HEK293 (cell line): ENCODE measurements around the gene RIC3.
A peak's percentile ranks its signal among the peaks of the same experiment; 100 is the strongest.

ENCODE experiments used
- CTCF ChIA-PET: fragments of 350-600 bp; formaldehyde crosslinking; extraction: SDS; loops from one replicate; lab custom pipeline; 2021; ENCODE audit warnings: antibody characterized with exemption; lab: Yijun Ruan, JAX
- POLR2A ChIA-PET: fragments of 300-600 bp; formaldehyde crosslinking; extraction: SDS; loops from one replicate; lab custom pipeline; 2020; ENCODE audit warnings: antibody characterized with exemption, inconsistent platforms; lab: Yijun Ruan, JAX
- H3K27ac ChIP-seq: fragments of 200-500 bp; sonication (Bioruptor generic); 2 replicates; pipeline ENCODE4 v1.5.1; 2014; ENCODE audit warnings: low read depth, low read length, control low read depth, inconsistent platforms; ENCODE audit errors: extremely low read depth
- H3K36me3 ChIP-seq, 2 experiments: fragments of 200-500 bp in 1 of 2; sonication (Bioruptor generic) in 1 of 2; 1 replicate in 1 of 2; 2 replicates in 1 of 2; pipeline ENCODE4 v1.5.1; 2014 to 2017; ENCODE audit warnings: inconsistent platforms in 2 of 2, low read length in 2 of 2; ENCODE audit not compliant: control insufficient read depth in 2 of 2, insufficient read depth in 1 of 2
- H3K4me1 ChIP-seq: fragments of 200-500 bp; sonication (Bioruptor generic); 2 replicates; pipeline ENCODE4 v1.5.1; 2014; ENCODE audit warnings: mild to moderate bottlenecking, low read length, inconsistent platforms; ENCODE audit not compliant: control insufficient read depth, insufficient read depth
- H3K4me3 ChIP-seq: 2 replicates; pipeline ENCODE4 v1.5.1; 2011; ENCODE audit warnings: low read depth, mild to moderate bottlenecking, control low read depth, low read length, moderate library complexity
- H3K9me3 ChIP-seq: fragments of 200-500 bp; sonication (Bioruptor generic); 2 replicates; pipeline ENCODE4 v1.5.1; 2014; ENCODE audit warnings: low read depth, low read length, inconsistent platforms; ENCODE audit not compliant: control insufficient read depth, insufficient read depth
- BCL11A ChIP-seq: fragments of 450-650 bp; formaldehyde crosslinking; IDR thresholded peaks from 2 replicates; pipeline ENCODE4 v1.5.1; 2016; ENCODE audit warnings: low read depth, missing biosample characterization, missing genetic modification characterization
- GLIS2 ChIP-seq: fragments of 450-650 bp; formaldehyde crosslinking; IDR thresholded peaks from 2 replicates; pipeline ENCODE4 v1.5.1; 2016; ENCODE audit warnings: missing biosample characterization, missing genetic modification characterization
- KLF10 ChIP-seq: fragments of 450-650 bp; IDR thresholded peaks from 2 replicates; pipeline ENCODE4 v1.5.1; 2018; ENCODE audit warnings: missing biosample characterization, mild to moderate bottlenecking, missing genetic modification characterization
- KLF7 ChIP-seq: fragments of 450-650 bp; formaldehyde crosslinking; IDR thresholded peaks from 2 replicates; pipeline ENCODE4 v1.5.1; 2016; ENCODE audit warnings: missing biosample characterization, missing genetic modification characterization, borderline replicate concordance
- REPIN1 ChIP-seq: fragments of 450-650 bp; formaldehyde crosslinking; IDR thresholded peaks from 2 replicates; pipeline ENCODE4 v1.5.1; 2017; ENCODE audit warnings: missing biosample characterization, missing genetic modification characterization, low read depth
- SP3 ChIP-seq: fragments of 450-650 bp; formaldehyde crosslinking; IDR thresholded peaks from 2 replicates; pipeline ENCODE4 v1.5.1; 2016; ENCODE audit warnings: missing biosample characterization, missing genetic modification characterization
- TRIM28 ChIP-seq: IDR thresholded peaks from 2 replicates; pipeline ENCODE4 v1.6.1; 2011; ENCODE audit warnings: low read length, control low read depth, borderline replicate concordance
- YY2 ChIP-seq: fragments of 450-650 bp; formaldehyde crosslinking; IDR thresholded peaks from 2 replicates; pipeline ENCODE4 v1.5.1; 2016; ENCODE audit warnings: missing biosample characterization, missing genetic modification characterization
- ZBTB1 ChIP-seq: fragments of 450-650 bp; formaldehyde crosslinking; IDR thresholded peaks from 2 replicates; pipeline ENCODE4 v1.5.1; 2016; ENCODE audit warnings: missing biosample characterization, missing genetic modification characterization
- ZFHX2 ChIP-seq: fragments of 450-650 bp; formaldehyde crosslinking; conservative IDR thresholded peaks from 2 replicates; pipeline ENCODE4 v1.5.1; 2016; ENCODE audit warnings: missing biosample characterization, missing genetic modification characterization
- ZNF121 ChIP-seq: fragments of 450-650 bp; formaldehyde crosslinking; IDR thresholded peaks from 2 replicates; pipeline ENCODE4 v1.5.1; 2016; ENCODE audit warnings: missing biosample characterization, missing genetic modification characterization
- ZNF132 ChIP-seq: fragments of 450-650 bp; formaldehyde crosslinking; IDR thresholded peaks from 2 replicates; pipeline ENCODE4 v1.5.1; 2017; ENCODE audit warnings: missing biosample characterization, missing genetic modification characterization, borderline replicate concordance
- ZNF155 ChIP-seq: fragments of 450-650 bp; formaldehyde crosslinking; IDR thresholded peaks from 2 replicates; pipeline ENCODE4 v1.5.1; 2016; ENCODE audit warnings: missing biosample characterization, missing genetic modification characterization
- ZNF157 ChIP-seq: fragments of 450-650 bp; formaldehyde crosslinking; IDR thresholded peaks from 2 replicates; pipeline ENCODE4 v1.5.1; 2016; ENCODE audit warnings: missing biosample characterization, missing genetic modification characterization
- ZNF48 ChIP-seq: fragments of 450-650 bp; formaldehyde crosslinking; IDR thresholded peaks from 2 replicates; pipeline ENCODE4 v1.5.1; 2016; ENCODE audit warnings: missing biosample characterization, missing genetic modification characterization
- ZNF521 ChIP-seq: fragments of 450-650 bp; formaldehyde crosslinking; IDR thresholded peaks from 2 replicates; pipeline ENCODE4 v1.5.1; 2017; ENCODE audit warnings: missing biosample characterization, mild to moderate bottlenecking, missing genetic modification characterization
- ZNF610 ChIP-seq: fragments of 450-650 bp; formaldehyde crosslinking; IDR thresholded peaks from 2 replicates; pipeline ENCODE4 v1.5.1; 2016; ENCODE audit warnings: missing biosample characterization, missing genetic modification characterization, borderline replicate concordance
- ZNF623 ChIP-seq: fragments of 450-650 bp; formaldehyde crosslinking; IDR thresholded peaks from 2 replicates; pipeline ENCODE4 v1.5.1; 2016; ENCODE audit warnings: missing biosample characterization, missing genetic modification characterization
- ZNF76 ChIP-seq: fragments of 450-650 bp; formaldehyde crosslinking; IDR thresholded peaks from 2 replicates; pipeline ENCODE4; 2016; ENCODE audit warnings: low read depth, missing biosample characterization, missing genetic modification characterization, borderline replicate concordance
- ZXDB ChIP-seq: fragments of 450-650 bp; formaldehyde crosslinking; IDR thresholded peaks from 2 replicates; pipeline ENCODE4 v1.5.1; 2016; ENCODE audit warnings: missing biosample characterization, missing genetic modification characterization
- TF ChIP-seq, protein P1 (sequence below): fragments of 450-650 bp; formaldehyde crosslinking; optimal IDR thresholded peaks from 2 replicates; pipeline ENCODE3; 2016; ENCODE audit warnings: missing biosample characterization, mild to moderate bottlenecking, missing genetic modification characterization
- TF ChIP-seq, protein P2 (sequence below): fragments of 450-650 bp; formaldehyde crosslinking; IDR thresholded peaks from 2 replicates; pipeline ENCODE4 v1.5.1; 2016; ENCODE audit warnings: missing biosample characterization, missing genetic modification characterization
- TF ChIP-seq, protein P3 (sequence below): fragments of 450-650 bp; formaldehyde crosslinking; IDR thresholded peaks from 2 replicates; pipeline ENCODE4 v1.5.1; 2016; ENCODE audit warnings: missing biosample characterization, missing genetic modification characterization
- TF ChIP-seq, protein P4 (sequence below): fragments of 450-650 bp; formaldehyde crosslinking; IDR thresholded peaks from 2 replicates; pipeline ENCODE4 v1.5.1; 2016; ENCODE audit warnings: missing biosample characterization, missing genetic modification characterization

RIC3 gene

DNA sequence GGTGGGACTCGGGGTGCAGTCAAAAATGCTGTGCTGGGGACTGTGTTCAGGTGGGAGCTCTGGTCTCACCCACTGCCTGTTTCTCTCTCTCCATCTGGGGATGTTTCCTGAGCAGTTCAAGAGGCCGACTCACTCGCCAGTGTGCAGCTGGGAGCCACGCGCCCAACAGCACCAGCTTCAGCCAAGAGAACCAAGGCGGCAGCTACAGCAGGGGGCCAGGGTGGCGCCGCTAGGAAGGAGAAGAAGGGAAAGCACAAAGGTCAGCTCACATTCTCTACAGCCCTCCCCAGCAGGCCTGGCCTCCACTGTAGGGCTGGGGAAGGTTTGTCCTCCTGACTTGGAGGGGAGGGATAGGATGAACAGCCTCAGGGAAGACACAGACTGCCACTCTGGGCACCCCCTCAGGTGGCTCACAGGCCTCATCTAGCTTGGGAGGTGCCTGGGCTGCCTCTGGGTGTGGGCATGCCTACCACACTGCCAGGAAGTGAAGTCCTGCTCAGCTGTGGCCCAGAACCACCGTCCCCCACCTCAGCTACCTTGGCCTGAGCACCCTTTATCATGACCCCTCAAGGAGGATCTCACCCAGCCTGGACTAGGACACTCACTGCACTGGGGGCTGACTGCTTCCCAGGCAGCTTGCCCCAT lies 74.8 kb downstream of the RIC3 start (continued):
- TF ChIP-seq, protein P1, sequence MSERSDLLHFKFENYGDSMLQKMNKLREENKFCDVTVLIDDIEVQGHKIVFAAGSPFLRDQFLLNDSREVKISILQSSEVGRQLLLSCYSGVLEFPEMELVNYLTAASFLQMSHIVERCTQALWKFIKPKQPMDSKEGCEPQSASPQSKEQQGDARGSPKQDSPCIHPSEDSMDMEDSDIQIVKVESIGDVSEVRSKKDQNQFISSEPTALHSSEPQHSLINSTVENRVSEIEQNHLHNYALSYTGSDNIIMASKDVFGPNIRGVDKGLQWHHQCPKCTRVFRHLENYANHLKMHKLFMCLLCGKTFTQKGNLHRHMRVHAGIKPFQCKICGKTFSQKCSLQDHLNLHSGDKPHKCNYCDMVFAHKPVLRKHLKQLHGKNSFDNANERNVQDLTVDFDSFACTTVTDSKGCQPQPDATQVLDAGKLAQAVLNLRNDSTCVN (tag by site-specific recombination) = no peak
- no peak for TF ChIP-seq ZNF76 (tag by site-specific recombination)
- no peak for TF ChIP-seq ZNF521 (tag by site-specific recombination)

DNA sequence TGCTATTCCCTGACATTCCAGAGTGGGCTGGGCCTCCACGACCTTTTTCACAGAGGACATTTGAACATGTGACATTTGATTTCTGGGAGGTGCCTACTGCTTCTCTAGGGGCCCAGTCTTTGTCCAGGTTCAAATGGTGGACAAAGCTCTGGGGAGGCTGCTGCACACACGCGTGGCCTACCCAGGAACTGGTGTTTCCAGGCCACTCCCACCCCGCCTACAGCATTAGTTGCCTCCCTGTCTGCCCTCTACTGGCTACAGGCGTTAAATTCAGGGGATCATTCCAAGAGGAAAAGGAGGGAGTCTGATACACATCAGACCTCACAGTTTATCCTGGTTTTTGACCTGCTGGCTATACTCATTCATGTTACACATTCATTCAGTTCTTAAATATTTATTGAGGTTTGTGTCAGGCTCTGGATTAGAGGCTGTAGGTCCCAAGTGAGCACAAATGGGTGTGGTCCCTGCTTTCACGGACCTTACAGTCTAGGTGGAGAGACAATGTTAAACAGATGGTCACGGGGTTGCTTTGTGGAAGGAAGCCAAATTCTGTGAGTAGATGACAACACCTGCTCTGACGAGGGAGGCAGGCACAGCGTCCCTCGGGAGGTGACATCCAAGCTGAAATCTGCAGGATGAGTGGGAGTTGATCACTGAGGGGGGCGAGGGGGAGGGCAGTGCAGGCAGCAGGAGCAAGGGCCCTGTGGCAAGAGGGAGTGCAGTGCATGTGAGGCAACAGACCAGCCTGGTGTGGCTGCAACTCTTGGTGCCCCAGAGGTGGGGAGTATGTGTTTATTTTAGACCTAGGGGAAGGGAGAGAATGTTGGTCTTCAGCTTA lies 76.0 kb downstream of the RIC3 start:
- no peak overlapping the region for H3K4me3 ChIP-seq
- H3K9me3 ChIP-seq = no peaks in the 10 kb centered on the region
- ChIA-PET CTCF (interaction anchor here (0.6 to 19.6 kb wide), 16 partner anchors 10 to 943 kb away, joined by 3 to 532 read pairs (median 6); partner anchors contain the start of gene EIF3F), POLR2A (interaction anchor here (0.9 to 1.3 kb wide), 2 partner anchors 12 to 59 kb away, joined by 3 to 4 read pairs; partner anchors contain the start of gene TUB)
- peaks cover 0 to 84% of the 10 kb centered on the region in 2 experiments; a peak in 1 of 3 replicates for H3K36me3 ChIP-seq
- H3K4me1 ChIP-seq = no peaks in the 10 kb centered on the region
- H3K27ac ChIP-seq = no peak overlapping the region
- TF ChIP-seq ZFHX2 (tag by site-specific recombination) = peak; percentile 32
- TF ChIP-seq GLIS2 (tag by site-specific recombination) = no peak
- TF ChIP-seq YY2 (tag by site-specific recombination) = no peak
- TF ChIP-seq, protein P2, sequence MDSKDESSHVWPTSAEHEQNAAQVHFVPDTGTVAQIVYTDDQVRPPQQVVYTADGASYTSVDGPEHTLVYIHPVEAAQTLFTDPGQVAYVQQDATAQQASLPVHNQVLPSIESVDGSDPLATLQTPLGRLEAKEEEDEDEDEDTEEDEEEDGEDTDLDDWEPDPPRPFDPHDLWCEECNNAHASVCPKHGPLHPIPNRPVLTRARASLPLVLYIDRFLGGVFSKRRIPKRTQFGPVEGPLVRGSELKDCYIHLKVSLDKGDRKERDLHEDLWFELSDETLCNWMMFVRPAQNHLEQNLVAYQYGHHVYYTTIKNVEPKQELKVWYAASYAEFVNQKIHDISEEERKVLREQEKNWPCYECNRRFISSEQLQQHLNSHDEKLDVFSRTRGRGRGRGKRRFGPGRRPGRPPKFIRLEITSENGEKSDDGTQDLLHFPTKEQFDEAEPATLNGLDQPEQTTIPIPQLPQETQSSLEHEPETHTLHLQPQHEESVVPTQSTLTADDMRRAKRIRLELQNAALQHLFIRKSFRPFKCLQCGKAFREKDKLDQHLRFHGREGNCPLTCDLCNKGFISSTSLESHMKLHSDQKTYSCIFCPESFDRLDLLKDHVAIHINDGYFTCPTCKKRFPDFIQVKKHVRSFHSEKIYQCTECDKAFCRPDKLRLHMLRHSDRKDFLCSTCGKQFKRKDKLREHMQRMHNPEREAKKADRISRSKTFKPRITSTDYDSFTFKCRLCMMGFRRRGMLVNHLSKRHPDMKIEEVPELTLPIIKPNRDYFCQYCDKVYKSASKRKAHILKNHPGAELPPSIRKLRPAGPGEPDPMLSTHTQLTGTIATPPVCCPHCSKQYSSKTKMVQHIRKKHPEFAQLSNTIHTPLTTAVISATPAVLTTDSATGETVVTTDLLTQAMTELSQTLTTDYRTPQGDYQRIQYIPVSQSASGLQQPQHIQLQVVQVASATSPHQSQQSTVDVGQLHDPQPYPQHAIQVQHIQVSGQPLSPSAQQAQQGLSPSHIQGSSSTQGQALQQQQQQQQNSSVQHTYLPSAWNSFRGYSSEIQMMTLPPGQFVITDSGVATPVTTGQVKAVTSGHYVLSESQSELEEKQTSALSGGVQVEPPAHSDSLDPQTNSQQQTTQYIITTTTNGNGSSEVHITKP = peak; percentile 33; the same call in 1 of the 2 replicates
- TF ChIP-seq ZNF157 = no peak
- TF ChIP-seq ZNF610 (tag by site-specific recombination) = no peak
- TF ChIP-seq BCL11A (tag by site-specific recombination) = no peak
- TF ChIP-seq, protein P3, sequence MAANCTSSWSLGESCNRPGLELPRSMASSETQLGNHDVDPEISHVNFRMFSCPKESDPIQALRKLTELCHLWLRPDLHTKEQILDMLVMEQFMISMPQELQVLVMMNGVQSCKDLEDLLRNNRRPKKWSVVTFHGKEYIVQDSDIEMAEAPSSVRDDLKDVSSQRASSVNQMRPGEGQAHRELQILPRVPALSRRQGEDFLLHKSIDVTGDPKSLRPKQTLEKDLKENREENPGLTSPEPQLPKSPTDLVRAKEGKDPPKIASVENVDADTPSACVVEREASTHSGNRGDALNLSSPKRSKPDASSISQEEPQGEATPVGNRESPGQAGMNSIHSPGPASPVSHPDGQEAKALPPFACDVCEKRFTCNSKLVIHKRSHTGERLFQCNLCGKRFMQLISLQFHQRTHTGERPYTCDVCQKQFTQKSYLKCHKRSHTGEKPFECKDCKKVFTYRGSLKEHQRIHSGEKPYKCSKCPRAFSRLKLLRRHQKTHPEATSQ (tag by site-specific recombination) = no peak
- no peak for TF ChIP-seq ZXDB (tag by site-specific recombination)
- TF ChIP-seq ZNF132 (tag by site-specific recombination) = no peak
- TF ChIP-seq SP3 (tag by site-specific recombination) = no peak
- TF ChIP-seq KLF7 = no peak
- TF ChIP-seq, protein P4, sequence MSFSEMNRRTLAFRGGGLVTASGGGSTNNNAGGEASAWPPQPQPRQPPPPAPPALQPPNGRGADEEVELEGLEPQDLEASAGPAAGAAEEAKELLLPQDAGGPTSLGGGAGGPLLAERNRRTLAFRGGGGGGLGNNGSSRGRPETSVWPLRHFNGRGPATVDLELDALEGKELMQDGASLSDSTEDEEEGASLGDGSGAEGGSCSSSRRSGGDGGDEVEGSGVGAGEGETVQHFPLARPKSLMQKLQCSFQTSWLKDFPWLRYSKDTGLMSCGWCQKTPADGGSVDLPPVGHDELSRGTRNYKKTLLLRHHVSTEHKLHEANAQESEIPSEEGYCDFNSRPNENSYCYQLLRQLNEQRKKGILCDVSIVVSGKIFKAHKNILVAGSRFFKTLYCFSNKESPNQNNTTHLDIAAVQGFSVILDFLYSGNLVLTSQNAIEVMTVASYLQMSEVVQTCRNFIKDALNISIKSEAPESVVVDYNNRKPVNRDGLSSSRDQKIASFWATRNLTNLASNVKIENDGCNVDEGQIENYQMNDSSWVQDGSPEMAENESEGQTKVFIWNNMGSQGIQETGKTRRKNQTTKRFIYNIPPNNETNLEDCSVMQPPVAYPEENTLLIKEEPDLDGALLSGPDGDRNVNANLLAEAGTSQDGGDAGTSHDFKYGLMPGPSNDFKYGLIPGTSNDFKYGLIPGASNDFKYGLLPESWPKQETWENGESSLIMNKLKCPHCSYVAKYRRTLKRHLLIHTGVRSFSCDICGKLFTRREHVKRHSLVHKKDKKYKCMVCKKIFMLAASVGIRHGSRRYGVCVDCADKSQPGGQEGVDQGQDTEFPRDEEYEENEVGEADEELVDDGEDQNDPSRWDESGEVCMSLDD (tag by site-specific recombination) = no peak
- no peak for TF ChIP-seq TRIM28
- TF ChIP-seq ZNF48 (tag by site-specific recombination) = no peak
- TF ChIP-seq ZNF121 (tag by site-specific recombination) = no peak
- TF ChIP-seq ZNF623 = peak; percentile 59
- TF ChIP-seq KLF10 (tag by site-specific recombination) = no peak
- no peak for TF ChIP-seq REPIN1 (tag by site-specific recombination)
- TF ChIP-seq ZNF155 (tag by site-specific recombination) = no peak
- TF ChIP-seq ZBTB1 (tag by site-specific recombination) = no peak
